Measurements from ENCODE around the gene CRABP2.

The CRABP2 gene

DNA sequence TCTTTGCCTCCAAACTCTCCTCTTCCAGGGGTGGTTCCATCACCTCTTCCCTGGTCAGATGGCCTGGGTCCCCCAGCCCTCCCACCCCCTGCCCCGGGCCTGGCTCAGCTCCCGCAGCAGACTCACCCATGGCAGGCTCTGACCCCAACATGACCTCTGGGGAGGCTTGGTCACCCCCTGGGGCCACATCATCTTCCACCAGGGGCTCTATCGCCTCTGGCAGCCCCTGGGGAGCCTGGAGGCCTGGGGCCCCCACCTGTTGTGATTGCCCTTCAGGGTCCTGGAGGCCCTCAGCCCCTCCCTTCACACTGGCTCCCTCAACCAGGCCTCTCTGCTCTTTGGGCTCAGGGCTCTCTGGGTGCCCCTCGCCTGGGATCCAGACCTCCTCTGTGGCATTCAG is 34.6 kb downstream of the CRABP2 start:
- no peak for DNase-seq (ENCODE audit: low read depth in 3 of 3, low spot score in 1 of 3)

DNA sequence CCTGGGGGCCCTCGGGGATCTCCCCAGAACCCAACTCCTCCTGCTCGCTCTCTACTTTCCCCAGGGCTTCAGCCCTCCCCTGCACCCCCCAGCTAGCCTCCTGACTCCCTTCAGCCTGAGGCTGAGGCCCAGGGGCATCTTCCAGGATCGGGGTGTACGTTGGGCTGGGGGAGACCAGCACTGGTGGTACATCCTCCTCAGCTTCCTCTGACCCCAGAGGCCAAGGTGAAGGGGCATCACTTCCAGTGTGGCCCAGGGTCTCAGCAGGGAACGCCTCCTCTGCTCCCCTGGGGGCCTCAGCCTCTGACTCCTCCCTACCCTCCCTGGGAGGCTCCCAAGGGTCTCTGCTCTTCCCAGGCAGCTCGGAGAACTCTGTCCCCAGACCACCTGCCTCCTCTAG is 35.0 kb downstream of the CRABP2 start:
- no peak for DNase-seq (ENCODE audit: low read depth in 3 of 3, low spot score in 1 of 3)

DNA sequence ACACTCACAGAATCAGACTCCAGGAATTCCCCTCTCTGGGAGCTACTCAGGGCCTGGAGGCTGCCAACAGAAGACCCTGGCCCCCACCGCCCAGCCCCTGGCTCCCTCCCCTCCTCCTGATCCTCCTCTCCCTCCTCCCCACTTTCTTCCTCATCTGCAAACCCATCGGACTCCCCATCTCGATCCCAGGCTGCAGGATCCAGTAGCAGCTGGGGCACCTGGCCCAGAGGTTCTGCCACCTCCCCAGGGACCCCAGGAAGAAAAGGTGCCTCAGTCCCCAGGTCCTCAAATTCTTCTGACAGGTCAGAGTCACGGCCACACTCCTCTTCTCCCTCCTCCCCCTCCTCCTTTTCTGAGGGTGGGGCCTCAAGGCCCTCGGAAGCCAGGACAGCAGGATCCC is 35.6 kb downstream of the CRABP2 start:
- DNase-seq (ENCODE audit: low read depth in 3 of 3, low spot score in 1 of 3): no peak

DNA sequence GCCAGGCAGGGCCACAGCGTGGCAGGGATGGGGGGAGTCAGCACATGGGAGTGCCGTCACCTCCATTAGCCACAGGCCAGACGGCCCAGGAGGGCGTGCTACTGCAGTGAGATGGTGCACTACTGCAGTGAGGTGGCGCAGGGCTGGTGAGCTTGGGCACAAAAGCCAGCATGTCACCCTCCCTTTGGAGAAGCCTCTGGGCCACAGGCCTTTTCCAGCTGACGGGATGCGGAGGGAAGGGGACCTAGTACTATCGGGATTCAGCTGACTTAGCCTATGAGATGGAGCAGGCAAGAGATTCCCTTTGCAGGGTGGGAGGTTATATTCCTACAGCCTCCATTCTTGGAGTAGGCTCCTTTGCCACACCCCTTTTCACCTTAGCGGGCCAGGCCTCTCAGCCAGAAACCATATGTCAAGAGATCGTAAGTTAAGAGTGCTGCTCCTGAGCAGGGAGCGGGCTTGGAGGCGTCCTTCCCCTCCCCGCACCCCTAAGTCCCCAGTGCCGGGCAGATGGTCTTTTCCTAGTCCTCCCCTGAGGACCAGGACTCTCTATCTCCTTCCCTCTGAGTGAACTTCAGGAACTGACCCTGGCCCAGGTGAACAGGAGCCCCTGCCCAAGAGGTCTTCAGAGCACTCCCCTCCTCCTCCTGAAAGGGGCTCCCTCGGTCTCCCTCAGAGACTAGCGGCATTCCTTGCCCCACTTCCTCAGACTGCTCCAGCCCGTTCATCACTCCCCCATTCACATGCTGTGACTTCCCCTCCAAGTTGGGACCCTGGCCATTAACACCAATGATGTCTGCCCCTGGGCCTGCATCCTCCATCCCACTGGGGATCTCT is 36.4 kb downstream of the CRABP2 start:
- DNase-seq (ENCODE audit: low read depth in 3 of 3, low spot score in 1 of 3): no peak

DNA sequence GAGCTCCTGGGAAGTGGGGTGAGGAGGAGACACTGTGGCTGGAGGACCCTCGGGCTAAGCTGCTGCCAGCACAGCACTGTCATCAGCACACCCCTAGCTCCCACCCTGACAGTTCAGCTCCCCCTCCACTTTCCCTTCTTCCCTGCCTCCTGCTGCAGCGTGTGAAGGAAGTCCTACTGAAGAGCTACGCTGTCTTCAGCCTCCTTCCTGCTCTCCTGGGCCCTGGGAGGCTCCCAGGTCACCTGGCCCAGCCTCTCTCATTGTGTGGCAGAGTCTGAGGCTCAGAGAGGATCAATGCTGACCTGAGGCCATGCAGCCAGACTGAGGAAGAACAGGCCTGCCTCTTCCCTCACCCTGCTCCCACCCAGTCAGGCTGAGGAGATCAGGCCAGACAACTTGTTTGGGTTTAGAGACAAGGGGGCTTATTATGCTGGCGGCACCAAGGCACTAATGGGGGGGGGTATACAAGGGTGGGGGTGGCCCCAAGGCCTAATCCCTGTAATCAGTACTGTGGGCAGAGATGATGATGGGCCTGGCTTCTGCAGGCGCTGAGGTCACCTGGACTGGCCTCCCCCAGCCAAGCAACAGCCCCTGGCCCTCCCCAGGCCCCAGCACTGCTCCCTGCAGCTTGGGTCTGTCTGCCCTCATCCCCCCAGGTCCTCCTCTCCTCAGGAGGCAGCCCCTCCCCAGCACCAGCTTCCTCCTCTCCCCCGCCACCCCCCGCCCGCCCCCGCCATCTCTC is 37.2 kb downstream of the CRABP2 start:
- no peak for DNase-seq (ENCODE audit: low read depth in 3 of 3, low spot score in 1 of 3)

DNA sequence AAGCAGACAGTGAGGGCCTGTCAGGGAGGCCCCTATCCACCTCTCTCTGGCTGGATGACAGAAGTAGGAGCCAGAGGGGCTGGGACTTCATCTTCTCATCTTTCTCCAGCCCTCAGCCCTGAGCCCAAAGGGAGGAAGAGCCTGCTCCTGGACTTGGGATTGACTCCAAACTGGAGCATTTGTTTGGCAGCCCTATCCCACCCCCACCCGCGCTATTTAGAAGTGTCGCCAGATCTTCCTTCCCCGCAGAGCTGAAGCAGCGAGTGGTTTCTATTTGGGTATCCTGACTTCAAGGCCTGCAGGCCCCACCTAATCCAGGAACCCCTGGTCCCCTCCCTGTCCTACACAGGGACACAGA is 37.8 kb downstream of the CRABP2 start:
- DNase-seq (ENCODE audit: low read depth in 3 of 3, low spot score in 1 of 3): no peak

DNA sequence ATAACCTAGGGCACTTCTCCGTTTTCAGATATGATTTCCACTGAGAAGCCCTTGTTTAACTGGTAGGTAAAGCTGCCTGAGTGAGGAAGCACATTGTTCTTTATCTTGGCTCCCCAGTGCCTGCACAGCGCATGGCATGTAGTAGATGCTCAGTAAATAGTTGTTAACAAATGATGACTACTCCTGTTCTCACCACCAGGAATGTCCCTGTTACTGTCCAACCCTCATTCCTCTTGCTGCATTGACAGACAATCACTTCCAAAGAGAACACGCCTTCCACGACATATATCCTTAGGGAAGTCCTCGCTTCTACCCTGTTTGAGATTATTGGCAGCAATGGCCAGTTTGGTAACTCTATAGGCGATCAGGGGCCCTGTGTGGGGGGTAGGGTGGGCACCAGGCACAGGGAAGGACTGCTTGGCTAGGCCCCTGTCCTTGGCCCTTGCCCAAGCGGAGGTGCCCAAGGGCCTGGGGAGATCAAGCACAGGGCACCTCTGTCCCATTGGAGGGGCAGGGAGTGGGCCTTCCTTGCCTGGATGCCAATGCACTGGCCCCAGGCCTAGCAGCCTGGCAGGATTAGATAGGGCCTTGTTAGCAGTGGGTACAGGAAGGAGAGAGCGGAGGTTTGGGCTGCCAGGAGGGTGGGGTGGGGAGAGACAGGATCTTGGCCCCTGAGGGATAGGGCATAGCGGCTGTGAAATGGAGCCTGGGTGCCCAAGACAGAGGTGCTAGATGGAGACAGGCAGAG is 38.3 kb downstream of the CRABP2 start:
- no peak for DNase-seq (ENCODE audit: low read depth in 3 of 3, low spot score in 1 of 3)

DNA sequence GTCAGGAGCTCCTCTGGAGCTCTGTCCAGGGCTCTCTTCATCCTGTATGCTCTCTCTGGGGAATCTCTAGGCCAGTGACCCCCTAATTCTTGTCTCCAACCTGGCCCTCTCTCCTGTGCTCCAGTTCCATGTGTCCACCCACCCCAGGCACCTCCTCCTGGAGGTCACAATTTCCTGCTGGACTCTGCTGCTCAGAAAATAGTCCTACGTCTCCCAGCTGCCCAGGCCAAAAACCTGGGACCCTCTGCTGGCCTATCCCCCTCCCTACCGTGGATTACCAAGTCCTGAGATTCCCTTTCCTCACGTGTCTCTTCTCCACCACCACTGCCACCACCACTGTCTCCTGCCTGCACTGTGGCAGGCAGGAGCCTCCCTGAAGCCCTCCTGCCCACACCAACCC is 39.8 kb downstream of the CRABP2 start:
- DNase-seq (ENCODE audit: low read depth in 3 of 3, low spot score in 1 of 3): no peak

DNA sequence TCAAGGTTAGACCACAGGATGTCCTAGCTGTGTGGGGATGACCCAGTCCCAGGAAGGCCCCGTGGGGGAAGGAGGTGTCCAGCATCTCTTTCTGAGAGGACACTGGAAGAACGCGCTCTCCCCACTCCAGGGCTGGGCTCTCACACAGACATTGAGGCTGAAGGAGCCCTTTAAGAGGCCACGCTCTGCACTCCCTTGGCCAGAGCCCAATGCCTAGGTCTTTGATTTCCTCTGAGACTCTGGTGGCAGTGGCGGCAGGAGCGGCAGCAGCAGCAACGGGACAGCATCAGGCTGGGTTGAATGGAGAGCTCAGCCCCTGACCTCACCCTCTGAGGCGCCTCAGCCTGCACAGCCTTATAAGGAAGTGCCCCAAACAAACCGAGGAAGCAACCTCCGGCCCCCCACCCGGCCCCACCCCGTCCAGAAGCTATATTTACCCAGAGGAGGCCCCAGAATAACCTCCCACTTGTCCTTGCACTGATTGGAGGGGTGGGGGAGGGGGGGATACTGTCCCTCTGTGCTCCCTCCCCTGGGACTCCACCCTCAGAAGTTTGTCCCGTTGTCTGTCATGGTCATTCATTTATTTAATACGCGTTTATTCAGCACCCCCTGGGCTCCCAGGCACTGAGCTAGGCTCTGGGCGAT is 40.5 kb downstream of the CRABP2 start:
- DNase-seq (ENCODE audit: low read depth in 3 of 3, low spot score in 1 of 3): no peak

DNA sequence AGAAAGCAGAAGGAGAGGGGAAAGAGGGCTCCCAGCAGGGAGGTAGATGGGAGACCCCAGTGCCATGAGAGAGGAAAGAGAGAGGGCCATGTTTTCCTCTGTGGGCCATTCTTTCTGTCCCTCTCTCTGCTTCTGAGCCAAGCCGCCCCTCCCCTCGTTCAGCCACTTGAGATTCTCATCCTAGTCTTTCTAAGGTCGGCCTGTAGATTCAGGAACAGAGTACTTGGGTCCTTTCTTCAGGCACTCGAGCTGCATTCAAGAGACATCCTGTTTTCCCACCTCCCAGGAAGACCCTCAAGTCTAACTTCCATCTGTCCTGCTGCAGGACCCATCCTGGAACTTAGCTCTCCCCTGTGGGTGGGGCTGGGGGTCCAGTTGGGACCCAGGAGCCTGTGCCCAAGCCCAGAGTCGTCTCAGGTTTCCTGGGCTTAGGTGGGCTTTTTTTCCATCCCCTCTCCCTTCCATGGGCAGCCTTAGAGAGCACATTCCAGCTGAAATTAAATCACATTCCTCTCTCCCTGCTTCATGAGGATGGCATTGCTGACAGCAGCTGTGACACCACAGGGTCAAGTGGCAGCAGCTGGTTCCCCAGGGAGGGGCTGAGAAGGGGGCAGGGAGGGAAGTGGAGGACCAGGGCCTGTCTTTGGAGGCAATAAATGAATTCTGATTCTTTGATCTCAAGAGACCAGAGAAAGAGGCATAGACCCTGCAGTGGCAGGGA is 41.2 kb downstream of the CRABP2 start:
- no peak for DNase-seq (ENCODE audit: low read depth in 3 of 3, low spot score in 1 of 3)

DNA sequence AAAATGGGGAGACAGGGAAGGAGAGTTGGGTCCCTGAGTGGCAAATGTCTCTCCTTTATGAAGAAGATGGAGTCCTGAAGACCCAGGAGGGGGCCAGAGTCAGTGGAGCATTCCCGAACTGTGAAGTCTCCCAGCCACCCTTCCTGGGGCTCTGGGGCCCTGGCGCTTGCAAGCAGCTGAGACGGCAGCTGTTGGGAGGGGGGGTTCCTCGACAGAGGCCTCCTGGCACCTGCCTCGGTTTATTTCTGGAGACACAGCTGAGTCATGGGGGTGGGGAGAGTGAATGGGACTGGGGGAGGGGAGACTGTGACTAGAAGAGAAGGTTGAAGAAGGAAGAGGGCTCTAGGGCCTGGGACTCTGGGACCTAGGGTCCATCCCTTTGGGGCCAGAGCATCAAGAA is 42.2 kb downstream of the CRABP2 start:
- DNase-seq (ENCODE audit: low read depth in 3 of 3, low spot score in 1 of 3): no peak

DNA sequence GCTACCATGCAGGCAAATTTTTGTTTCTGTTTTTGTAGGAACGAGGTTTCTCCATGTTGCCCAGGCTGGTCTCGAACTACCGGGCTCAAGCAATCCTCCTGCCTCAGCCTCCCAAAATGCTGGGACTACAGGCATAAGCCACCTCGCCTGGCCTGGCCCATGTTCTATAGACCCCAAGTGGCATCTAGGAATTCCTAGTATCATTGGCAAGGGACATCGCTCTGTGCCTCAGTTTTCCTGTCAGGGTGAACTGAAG is 42.7 kb downstream of the CRABP2 start:
- DNase-seq (ENCODE audit: low read depth in 3 of 3, low spot score in 1 of 3): no peak

DNA sequence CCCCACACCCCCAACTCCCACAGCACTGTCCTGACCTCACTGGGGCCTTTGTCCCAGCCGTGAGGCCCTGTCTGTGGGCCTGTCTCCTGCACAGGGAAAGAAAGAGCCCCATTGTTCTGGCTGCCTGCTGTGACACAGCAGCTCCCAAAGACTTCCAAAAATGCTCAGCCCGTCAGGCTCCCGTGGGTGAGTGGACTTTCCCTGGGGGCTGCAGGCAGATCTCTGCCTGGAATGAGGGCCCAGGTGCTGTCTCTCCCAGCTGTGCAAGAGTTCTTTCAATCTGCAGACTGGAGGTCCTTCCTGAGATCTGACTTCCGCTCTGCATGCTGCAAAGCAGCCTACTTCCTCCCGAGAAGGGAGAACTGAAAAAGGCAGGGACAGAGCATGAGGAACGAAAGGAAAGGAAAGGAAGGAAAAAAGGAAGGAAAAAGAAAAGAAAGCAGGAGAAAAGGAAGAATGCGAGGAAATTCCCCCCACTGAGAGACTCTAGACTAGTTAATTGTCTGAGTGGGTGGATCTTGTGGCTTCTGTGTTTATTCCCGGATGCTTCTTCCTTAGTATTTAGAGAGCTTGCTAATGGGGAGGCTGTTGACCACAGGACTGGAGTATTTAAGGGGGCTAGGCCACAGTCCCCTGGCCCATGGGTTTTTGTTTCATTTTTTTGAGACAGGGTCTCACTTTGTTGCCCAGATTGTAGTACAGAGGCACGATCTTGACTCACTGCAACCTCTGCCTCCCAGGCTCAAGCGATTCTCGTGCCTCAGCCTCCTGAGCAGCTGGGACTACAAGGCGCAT is 43.2 kb downstream of the CRABP2 start:
- DNase-seq (ENCODE audit: low read depth in 3 of 3, low spot score in 1 of 3): no peak

DNA sequence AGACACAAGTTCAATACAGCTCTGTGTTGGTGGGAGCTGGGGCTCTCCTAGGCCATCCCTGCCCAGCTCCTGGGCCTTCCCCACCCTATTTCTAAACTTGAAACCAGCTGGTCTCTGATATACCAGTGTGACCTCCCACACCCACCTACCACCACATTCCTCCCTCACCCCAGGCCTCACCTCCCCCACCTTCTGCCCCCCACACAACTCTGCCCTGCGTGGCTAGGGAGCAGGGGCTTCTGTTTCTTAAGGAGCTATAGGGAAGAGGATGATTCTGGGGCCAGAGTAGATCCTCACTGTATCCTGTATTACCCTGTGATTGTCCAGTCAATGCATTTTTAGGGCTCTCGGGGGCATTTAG is 44.7 kb downstream of the CRABP2 start:
- DNase-seq (ENCODE audit: low read depth in 3 of 3, low spot score in 1 of 3): no peak

DNA sequence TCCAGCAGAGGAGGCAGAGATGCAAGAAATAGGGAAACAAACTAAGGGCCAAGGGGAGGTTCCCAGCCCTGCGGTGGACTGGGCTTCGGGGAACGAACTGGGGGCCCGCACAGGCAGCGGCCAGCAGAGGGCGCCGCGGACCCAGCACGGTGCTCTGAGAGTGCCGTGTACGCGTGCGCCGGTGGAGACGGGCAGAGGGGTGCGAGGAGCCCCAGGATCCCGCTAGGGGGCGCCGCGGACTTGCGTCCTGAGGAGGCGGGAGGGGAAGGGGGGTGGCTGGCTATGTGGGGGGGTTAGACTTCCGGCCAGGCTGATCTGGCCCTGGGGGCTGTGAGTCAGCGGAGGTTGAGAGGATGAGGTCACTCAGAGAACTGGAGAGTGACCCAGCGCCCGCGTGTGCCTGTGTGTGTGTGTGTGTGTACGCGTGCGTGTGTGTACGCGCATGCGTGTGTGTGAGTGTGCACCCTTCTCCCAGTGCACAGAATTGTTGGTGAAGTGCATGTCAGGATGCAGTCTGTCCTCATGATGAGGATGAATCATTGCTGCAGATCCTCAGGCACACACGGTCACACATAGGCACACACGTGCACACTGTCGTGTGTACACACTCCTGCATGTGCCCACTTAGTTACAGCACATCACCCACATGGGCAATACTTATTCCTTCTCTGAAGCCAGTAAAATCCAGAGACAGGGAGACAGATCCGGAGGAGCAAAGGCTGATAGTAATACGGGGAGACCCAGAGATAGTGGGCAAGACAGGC is 45.2 kb downstream of the CRABP2 start:
- peak; percentile 67 to 88 (median 75) for DNase-seq (ENCODE audit: low read depth in 3 of 3, low spot score in 1 of 3)

DNA sequence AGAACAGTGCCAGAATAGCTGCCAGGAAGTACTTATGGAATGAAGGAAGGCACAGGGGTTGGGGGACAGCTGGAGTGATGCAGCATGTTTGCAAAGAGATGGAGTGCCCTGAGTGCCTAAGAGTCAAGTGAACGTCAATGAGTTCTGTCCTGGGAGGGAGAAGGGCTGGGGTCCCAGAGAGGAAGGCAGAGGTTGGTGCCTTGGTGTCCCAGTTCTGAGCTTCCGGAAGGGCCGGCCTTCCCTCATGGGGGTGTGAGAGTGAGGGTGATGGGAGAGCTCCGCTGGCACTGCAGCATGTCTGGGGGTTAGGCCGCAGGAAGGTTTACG is 45.8 kb downstream of the CRABP2 start:
- no peak for DNase-seq (ENCODE audit: low read depth in 3 of 3, low spot score in 1 of 3)

DNA sequence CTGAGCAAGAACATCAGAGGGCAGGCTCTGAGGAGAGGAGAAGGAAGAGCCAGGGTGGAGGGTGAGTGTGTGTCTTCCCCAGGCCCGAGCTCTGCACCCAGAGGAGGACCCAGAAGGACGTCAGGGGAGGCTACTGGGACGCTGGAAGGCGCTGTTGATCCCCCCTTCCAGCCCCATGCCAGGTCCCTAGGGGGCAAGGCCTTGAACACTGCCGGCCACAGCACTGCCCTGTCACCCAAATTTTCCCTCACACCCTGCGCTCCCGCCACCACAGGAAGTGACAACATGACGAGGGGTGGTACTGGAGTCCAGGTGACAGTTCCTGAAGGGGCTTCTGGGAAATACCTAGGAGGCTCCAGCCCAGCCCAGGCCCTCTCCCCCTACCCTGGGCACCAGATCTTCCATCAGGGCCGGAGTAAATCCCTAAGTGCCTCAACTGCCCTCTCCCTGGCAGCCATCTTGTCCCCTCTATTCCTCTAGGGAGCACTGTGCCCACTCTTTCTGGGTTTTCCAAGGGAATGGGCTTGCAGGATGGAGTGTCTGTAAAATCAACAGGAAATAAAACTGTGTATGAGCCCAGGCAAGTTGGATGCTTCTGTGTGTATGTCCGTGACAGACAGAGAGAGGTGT is 46.3 kb downstream of the CRABP2 start:
- DNase-seq (ENCODE audit: low read depth in 3 of 3, low spot score in 1 of 3): no peak

DNA sequence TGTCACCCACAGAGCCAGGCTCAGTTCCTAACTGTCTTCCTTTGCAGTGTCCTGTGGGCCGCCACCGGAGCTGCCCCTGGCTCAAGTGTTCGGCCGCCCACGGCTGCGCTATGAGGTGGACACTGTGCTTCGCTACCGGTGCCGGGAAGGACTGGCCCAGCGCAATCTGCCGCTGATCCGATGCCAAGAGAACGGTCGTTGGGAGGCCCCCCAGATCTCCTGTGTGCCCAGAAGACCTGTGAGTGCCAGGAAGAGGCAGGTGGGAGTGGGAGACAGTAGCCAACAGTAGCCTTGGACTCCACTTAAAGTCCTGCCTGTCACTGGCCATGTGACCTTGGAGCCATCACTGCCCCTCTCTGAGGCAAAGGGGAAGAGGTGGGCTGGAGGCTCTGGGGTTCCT is 46.9 kb downstream of the CRABP2 start:
- no peak for DNase-seq (ENCODE audit: low read depth in 3 of 3, low spot score in 1 of 3)

DNA sequence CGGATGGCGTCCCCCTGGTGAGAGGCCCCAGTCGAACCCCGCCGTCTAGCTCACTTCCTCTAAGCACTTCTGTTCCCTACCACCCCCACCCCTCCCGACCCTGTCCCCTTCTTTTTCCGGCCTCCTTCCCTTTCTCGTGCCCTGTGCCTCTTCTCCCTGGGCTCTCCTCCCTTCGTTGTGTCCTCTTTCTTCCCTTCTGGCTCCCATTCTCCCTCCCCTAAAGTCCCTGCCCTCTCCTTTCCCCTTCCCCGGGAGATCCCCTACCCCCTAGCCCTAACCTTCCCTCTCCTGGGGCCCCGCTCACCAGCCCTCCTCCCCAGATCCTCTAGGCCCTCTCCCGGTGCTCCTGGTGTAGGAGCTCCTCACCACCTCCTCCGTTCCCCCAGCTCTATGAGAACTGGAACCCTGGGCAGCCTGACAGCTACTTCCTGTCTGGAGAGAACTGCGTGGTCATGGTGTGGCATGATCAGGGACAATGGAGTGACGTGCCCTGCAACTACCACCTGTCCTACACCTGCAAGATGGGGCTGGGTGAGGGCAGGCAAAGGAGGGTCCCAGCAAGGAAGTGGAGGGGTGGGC is 47.6 kb downstream of the CRABP2 start:
- DNase-seq (ENCODE audit: low read depth in 3 of 3, low spot score in 1 of 3): no peak

Data from stimulated activated CD4-positive, alpha-beta T cell treated with anti-CD3 and anti-CD28 coated beads, TNF-alpha, amount 100 ng/mL, for 1 hour (primary cell).